NCI-H1930 (cell line): ENCODE data around the gene BTBD1.

Source experiments
- DNase-seq, 2 experiments: peaks; one replicate each; lab custom pipeline; 2025; lab: John Stamatoyannopoulos, UW

The BTBD1 gene

GRCh38 chr15:82993144-82993543, 73.9 kb downstream of the BTBD1 start:
- no peak for DNase-seq

GRCh38 chr15:82992436-82992998, 74.5 kb downstream of the BTBD1 start:
- no peak for DNase-seq

GRCh38 chr15:82986442-82986780, 80.6 kb downstream of the BTBD1 start:
- DNase-seq = no peak

- DNase-seq = peak; percentile 77 to 82
Measured at GRCh38 chr15:82985688-82986441, 81.2 kb downstream of the BTBD1 start, which contains the start of gene RAMAC. Gene RAMAC, plus strand, starts transcription at chr15:82986210. Its CDS starts 2,809 bp downstream, at chr15:82989019.

GRCh38 chr15:82980981-82981380, 86.1 kb downstream of the BTBD1 start:
- DNase-seq = no peak

- DNase-seq = no peak
Measured at GRCh38 chr15:82979726-82980125, 87.3 kb downstream of the BTBD1 start.

GRCh38 chr15:82978438-82978837, 88.6 kb downstream of the BTBD1 start:
- no peak for DNase-seq

- DNase-seq = no peak
Measured at GRCh38 chr15:82977076-82977475, 90.0 kb downstream of the BTBD1 start.

- no peak for DNase-seq
Measured at GRCh38 chr15:82972990-82973389, 94.1 kb downstream of the BTBD1 start.

- DNase-seq = no peak
Measured at GRCh38 chr15:82971218-82971984, 95.7 kb downstream of the BTBD1 start.

GRCh38 chr15:82970696-82971095, 96.4 kb downstream of the BTBD1 start:
- no peak for DNase-seq

GRCh38 chr15:82970078-82970686, 96.9 kb downstream of the BTBD1 start:
- no peak for DNase-seq

- DNase-seq = no peak
Measured at GRCh38 chr15:82969353-82969752, 97.7 kb downstream of the BTBD1 start.

GRCh38 chr15:82968066-82968465, 99.0 kb downstream of the BTBD1 start:
- DNase-seq = no peak

GRCh38 chr15:82966671-82967071, 100.4 kb downstream of the BTBD1 start:
- DNase-seq = no peak
